Measurements from ENCODE around the gene WNT2B. TPM values are rescaled to one million over a fixed set of nuclear protein-coding genes. Genes with fewer than 3 reads are reported as not detected.

The WNT2B gene
- total and polyA plus RNA-seq, 2 donors (not counting 3 experiments of a cell fraction or from before 2014, with no cell fraction given): 1.5 to 3.6 TPM

- BruUV-seq (replicated peaks): no TSS peak
- Histone ChIP-seq H3K9me1 (replicated peaks; ENCODE audit: control insufficient read depth, extremely low read depth, insufficient read depth, low read length) (no peaks in the 10 kb centered on the region), H3K4me3 (replicated peaks in 1 of 3; ENCODE audit: insufficient read depth in 1 of 3, low read depth in 1 of 3, low read length in 3 of 3) (no peak overlapping the region), H3K9ac (replicated peaks; ENCODE audit: extremely low read depth, insufficient read depth, low read length) (no peak overlapping the region), H3K4me1 (ENCODE audit: control insufficient read depth, extremely low read depth, insufficient read depth, low read length) (peaks cover 8% of the 10 kb centered on the region), H3K27me3 (ENCODE audit: control insufficient read depth in 2 of 2, insufficient read depth in 2 of 2, low read length in 2 of 2) (no peaks in the 10 kb centered on the region), H3K36me3 (ENCODE audit: control insufficient read depth in 2 of 2, extremely low read depth in 1 of 2, insufficient read depth in 2 of 2, low read length in 2 of 2) (no peaks in the 10 kb centered on the region), H2AFZ (ENCODE audit: low read depth, low read length) (no peak overlapping the region), H3K27ac (ENCODE audit: insufficient read depth, low read depth, low read length) (peak overlapping the region; percentile 11), H4K20me1 (replicated peaks; ENCODE audit: control insufficient read depth, extremely low read depth, insufficient read depth, low read length) (no peaks in the 10 kb centered on the region), H3K79me2 (ENCODE audit: control insufficient read depth, insufficient read depth, low read length) (no peaks in the 10 kb centered on the region), H3K4me2 (ENCODE audit: insufficient read depth, low read length) (no peak overlapping the region), H3K9me3 (replicated peaks; ENCODE audit: control insufficient read depth, insufficient read depth, low read length) (no peaks in the 10 kb centered on the region)
- intact Hi-C loops (cut with micrococcal nuclease) (loop anchor here (2.0 kb wide), 1 partner anchor 19 kb away; no protein-coding TSS in a partner anchor), dilution Hi-C loops (cut with MboI; ENCODE audit: extremely low pct_ligation_motif_present, low sequenced_read_pairs) (no loop called here)
- FAIRE-seq (no peak), DNase-seq (ENCODE audit: low read depth, low spot score) (no peak)
- POLR2A ChIA-PET: no interaction called here
- CTCF ChIA-PET: no interaction called here
- TF ChIP-seq POLR2AphosphoS5 (IDR thresholded peaks at IDR 0.05; ENCODE audit: insufficient read depth, low read depth, low read length) (no peak), MAX (IDR thresholded peaks at IDR 0.05; ENCODE audit: insufficient read depth, insufficient read length) (no peak), FOS (IDR thresholded peaks at IDR 0.05; ENCODE audit: borderline replicate concordance, insufficient read depth, low read length) (no peak), CTCF (IDR thresholded peaks at IDR 0.05; ENCODE audit: extremely low read depth in 1 of 2, insufficient read depth in 1 of 2, low read depth in 1 of 2, low read length in 2 of 2) (no peak), EZH2 (IDR thresholded peaks at IDR 0.05; ENCODE audit: borderline replicate concordance, low read depth, low read length, severe bottlenecking) (no peak), POLR2A (IDR thresholded peaks at IDR 0.05; ENCODE audit: low read depth, low read length) (no peak), JUN (IDR thresholded peaks at IDR 0.05; ENCODE audit: borderline replicate concordance, insufficient read depth, insufficient read length, low read depth) (no peak), GATA2 (IDR thresholded peaks at IDR 0.05; ENCODE audit: insufficient read depth, insufficient read length, low read depth, low read length) (no peak), MYC (IDR thresholded peaks at IDR 0.05; ENCODE audit: low read depth, low read length) (no peak)
Observed at GRCh38 chr1:112564081-112564480, 55.3 kb downstream of the WNT2B start.
